ENCODE results near the gene PDE5A.

The PDE5A gene

GRCh38 chr4:119624356-119624755, 4.2 kb downstream of the PDE5A start:
- DNase-seq (ENCODE audit: extremely low spot score), result no peak
- TF ChIP-seq, protein P1, sequence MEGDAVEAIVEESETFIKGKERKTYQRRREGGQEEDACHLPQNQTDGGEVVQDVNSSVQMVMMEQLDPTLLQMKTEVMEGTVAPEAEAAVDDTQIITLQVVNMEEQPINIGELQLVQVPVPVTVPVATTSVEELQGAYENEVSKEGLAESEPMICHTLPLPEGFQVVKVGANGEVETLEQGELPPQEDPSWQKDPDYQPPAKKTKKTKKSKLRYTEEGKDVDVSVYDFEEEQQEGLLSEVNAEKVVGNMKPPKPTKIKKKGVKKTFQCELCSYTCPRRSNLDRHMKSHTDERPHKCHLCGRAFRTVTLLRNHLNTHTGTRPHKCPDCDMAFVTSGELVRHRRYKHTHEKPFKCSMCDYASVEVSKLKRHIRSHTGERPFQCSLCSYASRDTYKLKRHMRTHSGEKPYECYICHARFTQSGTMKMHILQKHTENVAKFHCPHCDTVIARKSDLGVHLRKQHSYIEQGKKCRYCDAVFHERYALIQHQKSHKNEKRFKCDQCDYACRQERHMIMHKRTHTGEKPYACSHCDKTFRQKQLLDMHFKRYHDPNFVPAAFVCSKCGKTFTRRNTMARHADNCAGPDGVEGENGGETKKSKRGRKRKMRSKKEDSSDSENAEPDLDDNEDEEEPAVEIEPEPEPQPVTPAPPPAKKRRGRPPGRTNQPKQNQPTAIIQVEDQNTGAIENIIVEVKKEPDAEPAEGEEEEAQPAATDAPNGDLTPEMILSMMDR (IDR thresholded peaks at IDR 0.05; ENCODE audit: control extremely low read depth, extremely low read depth, low read depth, missing control alignments), result no peak
- POLR2A ChIA-PET, result no interaction called here
- CTCF ChIA-PET, result interaction anchor here (1.1 kb wide), 1 partner anchor 18 kb away, joined by 3 read pairs; no protein-coding TSS in a partner anchor

- DNase-seq (ENCODE audit: extremely low spot score), result no peak
- CTCF ChIA-PET, result interaction anchor here (0.9 to 1.2 kb wide), 4 partner anchors 18 to 1066 kb away, joined by 3 read pairs; no protein-coding TSS in a partner anchor
- TF ChIP-seq, protein P1 (IDR thresholded peaks at IDR 0.05; ENCODE audit: control extremely low read depth, extremely low read depth, low read depth, missing control alignments), result no peak
- POLR2A ChIA-PET, result no interaction called here
These were observed 5.6 kb downstream of the PDE5A start for GRCh38 chr4:119623025-119623424.

GRCh38 chr4:119615068-119615719, 13.4 kb downstream of the PDE5A start:
- POLR2A ChIA-PET, result no interaction called here
- CTCF ChIA-PET, result no interaction called here

DNA sequence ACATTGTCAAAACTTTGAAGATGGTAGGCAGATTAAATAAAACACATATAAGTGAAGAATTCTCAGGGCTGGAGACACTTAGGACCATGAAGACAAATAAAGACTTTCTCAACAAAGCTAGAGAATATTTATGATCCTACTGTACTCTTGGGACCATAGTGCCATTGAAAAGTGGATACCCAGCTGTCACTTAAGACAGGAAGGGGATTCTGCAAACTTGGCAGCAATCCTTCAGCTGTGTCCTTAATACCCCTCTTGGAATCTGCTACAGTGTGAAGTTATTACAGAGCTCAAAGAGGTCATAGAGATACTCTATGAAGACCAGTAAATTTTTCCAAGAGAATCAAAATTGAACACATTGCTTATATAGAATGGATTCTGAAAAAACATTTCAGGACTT, 24.3 kb downstream of the PDE5A start:
- CTCF ChIA-PET, result interaction anchor here (0.9 to 1.3 kb wide), 4 partner anchors 12 to 38 kb away, joined by 3 read pairs; no protein-coding TSS in a partner anchor
- TF ChIP-seq, protein P1 (IDR thresholded peaks at IDR 0.05; ENCODE audit: control extremely low read depth, extremely low read depth, low read depth, missing control alignments), result no peak
- POLR2A ChIA-PET, result no interaction called here

More at GRCh38 chr4:119615068-119615719, 13.4 kb downstream of the PDE5A start:
- no peak for DNase-seq (ENCODE audit: extremely low spot score)
- TF ChIP-seq, protein P1 (IDR thresholded peaks at IDR 0.05; ENCODE audit: control extremely low read depth, extremely low read depth, low read depth, missing control alignments), result no peak

DNA sequence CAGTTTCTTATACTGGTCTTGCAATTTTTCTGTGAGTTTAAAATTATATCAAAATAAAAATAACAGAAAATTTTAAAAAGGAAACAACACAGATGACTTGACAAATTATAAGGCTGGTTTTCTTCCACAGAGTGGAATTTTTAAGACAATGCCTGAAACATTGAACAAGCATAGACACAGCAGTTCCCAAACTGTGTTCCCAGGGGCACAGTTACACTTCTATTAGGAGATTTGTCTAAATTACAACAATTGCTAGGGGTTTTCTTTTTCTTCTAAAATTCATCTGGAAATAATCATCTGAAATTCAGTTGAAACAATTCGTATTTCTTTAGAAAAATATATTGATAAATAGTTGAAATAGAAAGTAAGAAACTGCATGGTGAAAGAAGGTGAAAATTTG, 26.2 kb downstream of the PDE5A start:
- CTCF ChIA-PET, result no interaction called here
- TF ChIP-seq, protein P1 (IDR thresholded peaks at IDR 0.05; ENCODE audit: control extremely low read depth, extremely low read depth, low read depth, missing control alignments), result no peak
- DNase-seq (ENCODE audit: extremely low spot score), result no peak
- POLR2A ChIA-PET, result no interaction called here

More for the DNA sequence above, 24.3 kb downstream of the PDE5A start:
- DNase-seq (ENCODE audit: extremely low spot score), result no peak

DNA sequence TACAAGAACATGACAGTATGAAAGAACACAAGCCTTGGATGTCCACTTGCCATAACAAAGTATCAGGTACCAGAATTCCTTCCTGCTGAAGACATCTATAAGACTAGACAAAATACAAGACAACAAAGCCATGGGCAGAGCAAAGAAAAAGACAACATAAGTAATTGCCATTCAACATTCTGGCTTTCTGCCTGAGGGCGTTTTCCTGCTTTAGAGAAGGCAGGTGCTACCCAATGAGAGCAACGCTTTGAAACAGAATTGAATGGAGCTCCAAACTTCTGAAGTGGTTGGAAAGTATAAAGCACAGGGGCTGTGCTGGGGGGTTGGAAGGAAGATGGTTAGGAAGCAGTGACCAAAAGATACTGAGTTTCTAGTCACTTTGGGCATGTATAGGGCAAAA, 30.1 kb downstream of the PDE5A start:
- no peak for DNase-seq (ENCODE audit: extremely low spot score)
- ChIA-PET CTCF (interaction anchor here (1.6 kb wide), 1 partner anchor 30 kb away, joined by 4 read pairs; the partner anchor contains the start of gene PDE5A), POLR2A (no interaction called here)
- TF ChIP-seq, protein P1 (IDR thresholded peaks at IDR 0.05; ENCODE audit: control extremely low read depth, extremely low read depth, low read depth, missing control alignments), result no peak

Data from GM10248 (cell line).